BE2C (cell line): ENCODE measurements around the gene CCZ1.
"Not testable (repeated sequence)": the region's sequence is repeated elsewhere in the genome, so short reads cannot be mapped to it uniquely, and the experiment has no call there.

Experiments
- DNase-seq: peaks from one replicate; pipeline ENCODE4 v3.0.0-alpha.2; 2020
- H3K27me3 ChIP-seq: fragments of 250-450 bp; sonication (Bioruptor Pico); 2 replicates; pipeline ENCODE4 v1.5.1; 2020; ENCODE audit warnings: mild to moderate bottlenecking
- H3K36me3 ChIP-seq: fragments of 250-450 bp; sonication (Bioruptor Pico); 2 replicates; pipeline ENCODE4 v1.5.1; 2020; ENCODE audit warnings: mild to moderate bottlenecking
- H3K4me1 ChIP-seq: fragments of 250-450 bp; sonication (Bioruptor Pico); 2 replicates; pipeline ENCODE4 v1.5.1; 2020
- H3K4me3 ChIP-seq: 2 replicates; pipeline ENCODE4 v1.5.1; 2011; ENCODE audit warnings: low read depth, low read length
- H3K9me3 ChIP-seq: fragments of 250-450 bp; sonication (Bioruptor Pico); 2 replicates; pipeline ENCODE4 v1.5.1; 2020
- TF ChIP-seq, protein P1 (sequence below): IDR thresholded peaks from 2 replicates; pipeline ENCODE4 v1.5.1; 2012; ENCODE audit warnings: mild to moderate bottlenecking, low read depth, low read length

The CCZ1 gene

DNA sequence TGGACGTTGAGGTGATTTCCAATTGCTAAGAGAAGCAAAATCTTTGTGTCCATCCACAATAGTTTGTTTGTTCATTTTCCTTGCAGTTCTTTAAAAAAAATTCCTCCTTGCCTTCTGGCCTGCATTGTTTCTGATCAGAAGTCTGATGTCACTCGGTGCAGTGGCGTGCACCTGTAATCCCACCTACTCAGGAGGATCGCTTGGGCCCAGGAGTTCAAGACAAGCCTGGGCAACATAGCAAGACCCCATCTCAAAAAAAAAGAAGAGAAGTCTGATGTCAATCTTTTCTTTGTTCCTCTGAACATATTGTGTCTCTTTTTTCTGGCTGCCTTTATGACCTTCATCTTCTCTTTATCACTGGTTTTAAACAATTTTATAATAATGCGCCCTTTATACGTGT lies 31.5 kb upstream of the CCZ1 start:
- H3K9me3 ChIP-seq, result no peaks in the 10 kb centered on the region
- no peaks in the 10 kb centered on the region for H3K4me1 ChIP-seq
- H3K4me3 ChIP-seq, result no peak overlapping the region
- no peaks in the 10 kb centered on the region for H3K36me3 ChIP-seq
- no peak for DNase-seq
- H3K27me3 ChIP-seq, result peaks cover 3% of the 10 kb centered on the region; the same call in 1 of the 2 replicates
- TF ChIP-seq, protein P1, sequence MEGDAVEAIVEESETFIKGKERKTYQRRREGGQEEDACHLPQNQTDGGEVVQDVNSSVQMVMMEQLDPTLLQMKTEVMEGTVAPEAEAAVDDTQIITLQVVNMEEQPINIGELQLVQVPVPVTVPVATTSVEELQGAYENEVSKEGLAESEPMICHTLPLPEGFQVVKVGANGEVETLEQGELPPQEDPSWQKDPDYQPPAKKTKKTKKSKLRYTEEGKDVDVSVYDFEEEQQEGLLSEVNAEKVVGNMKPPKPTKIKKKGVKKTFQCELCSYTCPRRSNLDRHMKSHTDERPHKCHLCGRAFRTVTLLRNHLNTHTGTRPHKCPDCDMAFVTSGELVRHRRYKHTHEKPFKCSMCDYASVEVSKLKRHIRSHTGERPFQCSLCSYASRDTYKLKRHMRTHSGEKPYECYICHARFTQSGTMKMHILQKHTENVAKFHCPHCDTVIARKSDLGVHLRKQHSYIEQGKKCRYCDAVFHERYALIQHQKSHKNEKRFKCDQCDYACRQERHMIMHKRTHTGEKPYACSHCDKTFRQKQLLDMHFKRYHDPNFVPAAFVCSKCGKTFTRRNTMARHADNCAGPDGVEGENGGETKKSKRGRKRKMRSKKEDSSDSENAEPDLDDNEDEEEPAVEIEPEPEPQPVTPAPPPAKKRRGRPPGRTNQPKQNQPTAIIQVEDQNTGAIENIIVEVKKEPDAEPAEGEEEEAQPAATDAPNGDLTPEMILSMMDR, result no peak

DNA sequence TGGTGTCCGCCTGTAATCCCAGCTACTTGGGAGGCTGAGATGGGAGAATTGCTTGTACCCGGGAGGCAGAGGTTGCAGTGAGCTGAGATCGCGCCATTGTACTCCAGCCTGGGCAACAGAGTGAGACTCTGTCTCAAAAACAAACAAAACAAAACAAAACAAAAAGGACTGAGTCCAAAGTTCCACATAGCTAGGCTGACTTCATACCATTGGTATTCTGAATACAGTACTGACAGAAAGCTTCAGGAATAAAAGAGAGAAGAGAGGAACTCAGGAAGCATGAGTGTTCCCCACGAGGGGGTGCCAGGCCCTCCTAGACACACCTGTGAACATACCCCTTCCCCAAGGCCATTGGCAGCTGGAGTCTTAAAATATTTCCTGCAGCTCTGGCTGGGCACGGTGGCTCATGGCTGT lies 29.6 kb upstream of the CCZ1 start:
- H3K27me3 ChIP-seq, H3K9me3 ChIP-seq, H3K4me3 ChIP-seq, DNase-seq, H3K4me1 ChIP-seq, H3K36me3 ChIP-seq: not testable (repeated sequence)

DNA sequence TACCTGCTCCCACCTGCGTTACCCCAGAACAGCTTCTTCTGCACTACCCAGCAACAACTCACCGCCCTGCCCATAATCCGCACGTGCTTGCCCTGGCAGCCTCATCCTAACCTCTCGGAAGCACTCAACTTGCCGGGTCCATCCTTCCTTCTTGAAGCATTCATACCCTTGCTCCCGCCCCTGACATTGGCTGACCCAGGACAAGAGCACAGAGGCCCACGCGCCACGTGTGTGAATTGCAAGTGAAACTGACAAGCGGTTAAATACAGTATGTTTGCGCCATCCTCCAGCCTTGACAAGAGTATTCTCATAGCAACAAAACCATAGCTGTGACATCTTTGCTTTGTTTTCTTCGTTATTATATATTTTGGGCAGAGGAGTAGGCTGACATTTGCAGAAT lies 28.8 kb upstream of the CCZ1 start:
- Histone ChIP-seq H3K4me1 (no peaks in the 10 kb centered on the region), H3K36me3 (no peaks in the 10 kb centered on the region), H3K27me3 (no peaks in the 10 kb centered on the region; the same call in 1 of the 2 replicates), H3K4me3 (no peak overlapping the region), H3K9me3 (no peaks in the 10 kb centered on the region)
- TF ChIP-seq, protein P1, result no peak
- DNase-seq, result no peak

DNA sequence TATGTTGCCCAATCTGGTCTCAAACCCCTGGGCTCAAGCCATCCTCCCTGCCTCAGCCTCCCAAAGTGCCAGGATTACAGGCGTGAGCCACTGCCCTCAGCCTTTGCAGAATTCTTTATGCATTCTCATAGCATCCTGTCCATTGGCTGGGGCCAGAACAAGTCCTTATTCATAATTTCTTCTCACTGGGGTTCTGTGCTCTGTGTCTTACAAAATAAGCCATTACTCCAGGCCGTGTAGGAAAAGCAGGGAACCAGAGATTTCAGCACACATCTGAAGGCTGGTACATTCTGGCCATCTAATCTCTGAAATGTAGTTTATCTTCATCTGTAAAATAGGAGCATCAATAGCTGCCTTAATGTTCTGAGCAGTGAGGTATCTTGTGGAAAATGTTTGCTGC lies 28.2 kb upstream of the CCZ1 start:
- Histone ChIP-seq H3K9me3 (no peaks in the 10 kb centered on the region), H3K4me1 (no peaks in the 10 kb centered on the region), H3K27me3 (no peaks in the 10 kb centered on the region), H3K4me3 (no peak overlapping the region), H3K36me3 (no peaks in the 10 kb centered on the region)
- TF ChIP-seq, protein P1, result no peak
- DNase-seq, result no peak

DNA sequence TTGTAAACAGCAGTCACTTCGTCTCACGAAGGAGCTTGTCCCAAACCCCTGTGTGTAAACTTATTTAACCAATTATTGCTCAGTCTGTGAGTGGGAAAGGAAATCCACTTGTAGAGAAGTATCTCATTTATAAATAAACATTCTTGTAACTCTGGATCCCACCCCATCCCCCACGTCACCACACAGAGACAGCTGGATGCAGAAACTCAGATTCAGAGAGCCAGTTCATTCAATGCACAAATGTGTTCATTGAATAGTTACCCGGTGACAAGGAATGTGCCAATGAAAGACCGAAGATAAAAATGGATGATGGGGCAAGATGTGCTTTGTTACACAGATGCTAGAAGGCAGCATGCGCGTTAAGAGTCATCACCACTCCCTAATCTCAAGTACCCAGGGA lies 26.2 kb upstream of the CCZ1 start:
- H3K4me3 ChIP-seq, result no peak overlapping the region
- H3K36me3 ChIP-seq, result no peaks in the 10 kb centered on the region

GRCh38 chr7:5879591-5879990 lies 18.9 kb upstream of the CCZ1 start:
- not testable (repeated sequence) for H3K36me3 ChIP-seq, H3K9me3 ChIP-seq, H3K4me3 ChIP-seq, H3K4me1 ChIP-seq, DNase-seq, H3K27me3 ChIP-seq

More for the DNA sequence above, 26.2 kb upstream of the CCZ1 start:
- no peak for DNase-seq
- Histone ChIP-seq H3K4me1 (no peaks in the 10 kb centered on the region), H3K27me3 (no peaks in the 10 kb centered on the region), H3K9me3 (no peaks in the 10 kb centered on the region)
- TF ChIP-seq, protein P1, result no peak

GRCh38 chr7:5880106-5880505 lies 18.4 kb upstream of the CCZ1 start:
- H3K9me3 ChIP-seq, result not testable (repeated sequence)

DNA sequence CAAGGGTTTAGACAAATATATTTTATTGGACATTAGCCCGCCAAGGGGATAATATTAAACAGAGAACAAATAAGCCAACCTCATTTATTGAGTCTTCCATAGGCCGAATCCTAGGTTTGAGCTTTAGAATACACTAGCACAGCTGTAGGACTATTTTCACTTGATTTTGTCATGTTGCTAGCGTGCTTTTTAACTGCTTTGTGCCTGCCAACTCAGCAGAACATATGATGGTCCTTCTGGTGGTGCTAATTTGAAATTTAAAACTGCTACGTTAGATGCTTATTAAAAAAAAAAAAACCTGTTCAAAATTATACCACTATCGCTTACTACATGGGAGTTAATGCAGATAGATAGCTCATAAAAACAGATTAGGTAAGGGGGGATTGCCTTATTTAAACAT lies 14.1 kb upstream of the CCZ1 start:
- not testable (repeated sequence) for H3K36me3 ChIP-seq, H3K27me3 ChIP-seq, H3K9me3 ChIP-seq, H3K4me3 ChIP-seq, H3K4me1 ChIP-seq, DNase-seq

More at GRCh38 chr7:5880106-5880505, 18.4 kb upstream of the CCZ1 start:
- not testable (repeated sequence) for H3K4me1 ChIP-seq, H3K27me3 ChIP-seq, H3K4me3 ChIP-seq, H3K36me3 ChIP-seq, DNase-seq

GRCh38 chr7:5888021-5888420 lies 10.5 kb upstream of the CCZ1 start:
- H3K27me3 ChIP-seq, H3K36me3 ChIP-seq, H3K4me1 ChIP-seq, H3K4me3 ChIP-seq, H3K9me3 ChIP-seq, DNase-seq: not testable (repeated sequence)

DNA sequence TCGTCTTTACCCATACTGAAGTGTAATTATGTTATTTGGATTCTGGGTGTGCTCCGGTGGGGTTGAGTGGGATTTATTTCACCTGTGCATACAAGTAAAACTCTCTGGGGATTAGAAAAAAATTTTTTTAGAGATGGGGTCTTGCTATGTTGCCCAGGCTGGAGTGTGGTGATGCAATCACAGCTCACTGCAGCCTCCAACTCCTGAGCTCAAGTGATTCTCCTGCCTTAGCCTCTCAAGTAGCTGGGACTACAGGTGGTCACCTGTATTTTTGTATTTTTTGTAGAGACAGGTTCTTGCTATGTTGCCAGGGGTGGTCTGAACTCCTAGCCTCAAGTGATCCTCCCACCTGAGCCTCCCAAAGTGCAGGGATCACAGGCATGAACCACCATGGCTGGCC lies 8.3 kb upstream of the CCZ1 start:
- H3K4me1 ChIP-seq, H3K4me3 ChIP-seq, DNase-seq: not testable (repeated sequence)

More for the DNA sequence above, 8.3 kb upstream of the CCZ1 start:
- not testable (repeated sequence) for H3K36me3 ChIP-seq, H3K27me3 ChIP-seq, H3K9me3 ChIP-seq
